Colonic mucosa (tissue), 4 donors: Measurements from ENCODE around the gene BRD2. TPM values are rescaled to one million over a fixed set of nuclear protein-coding genes. Genes with fewer than 3 reads are reported as not detected.

Experiments
- DNase-seq: peaks from one replicate; pipeline ENCODE4 v3.0.0-alpha.2; 2020
- H3K27ac ChIP-seq: fragments of 200-600 bp; one replicate; pipeline ENCODE4 v1.8.0; 2021
- H3K27me3 ChIP-seq: fragments of 200-600 bp; one replicate; pipeline ENCODE4 v1.8.0; 2021
- H3K36me3 ChIP-seq: fragments of 200-600 bp; one replicate; pipeline ENCODE4 v1.8.0; 2021
- H3K4me1 ChIP-seq: fragments of 200-600 bp; one replicate; pipeline ENCODE4 v1.8.0; 2021; ENCODE audit warnings: mild to moderate bottlenecking
- H3K4me3 ChIP-seq: fragments of 200-600 bp; one replicate; pipeline ENCODE4 v1.8.0; 2021
- H3K9ac ChIP-seq, 2 donors: one replicate each; pipeline ENCODE4 v1.7.0; 2013; ENCODE audit warnings: control low read depth in 2 of 2, low read depth in 2 of 2, low read length in 2 of 2
- H3K9me3 ChIP-seq: fragments of 200-600 bp; one replicate; pipeline ENCODE4 v1.8.0; 2021
- CTCF ChIP-seq: fragments of 200-600 bp; IDR thresholded peaks from one replicate; pipeline ENCODE4 v1.8.0; 2022; ENCODE audit warnings: antibody characterized with exemption, mild to moderate bottlenecking
- intact Hi-C: fragments of 100-400 bp; cut with DNase I; formaldehyde crosslinking; loops from one replicate; pipeline ENCODE4 v1.14.1; 2022
- total RNA-seq, 2 donors: library from RNA; stranded (reverse); fragmentation: NEBNext Ultra II Directional in 1 of 2; extraction: Animal tissue kit (Norgen Biotek cat#: 25700) in 1 of 2; gene quantifications; one replicate each; pipeline ENCODE4 v1.2.1, GENCODE V29; 2021
- donor health status: healthy.
- donor health status: DM: no; HTN: no; CAD: no.
- donor health status: DM: no; HTN: no; CAD: no.

BRD2 gene
- total RNA-seq, 2 donors from 2014 or later, result 149 to 167 TPM

- DNase-seq, result no peak
- no peaks in the 10 kb centered on the region for H3K27me3 ChIP-seq
- H3K4me3 ChIP-seq, result peak overlapping the region; percentile 91
- peaks cover 9% of the 10 kb centered on the region for H3K4me1 ChIP-seq
- peaks cover 10% of the 10 kb centered on the region for H3K36me3 ChIP-seq
- intact Hi-C loops, result no loop called here
- H3K27ac ChIP-seq, result peak overlapping the region; percentile 96
- TF ChIP-seq CTCF, result no peak
- H3K9ac ChIP-seq, result peak overlapping the region; percentile 87 to 97
- H3K9me3 ChIP-seq, result no peaks in the 10 kb centered on the region
These were observed 2.8 kb downstream of the BRD2 start for GRCh38 chr6:32971242-32971580.

- peaks cover 16% of the 10 kb centered on the region for H3K36me3 ChIP-seq
- peak; percentile 100 for DNase-seq
- peak overlapping the region; percentile 91 for H3K4me3 ChIP-seq
- peak overlapping the region; percentile 96 for H3K27ac ChIP-seq
- intact Hi-C loops, result no loop called here
- H3K9ac ChIP-seq, result peak overlapping the region; percentile 87 to 97
- TF ChIP-seq CTCF, result no peak
- no peaks in the 10 kb centered on the region for H3K9me3 ChIP-seq
- peaks cover 12% of the 10 kb centered on the region for H3K4me1 ChIP-seq
- H3K27me3 ChIP-seq, result no peaks in the 10 kb centered on the region
These were observed 3.4 kb downstream of the BRD2 start for GRCh38 chr6:32971581-32972352.

GRCh38 chr6:32972353-32973143 is 4.2 kb downstream of the BRD2 start:
- Histone ChIP-seq H3K4me3 (peak overlapping the region; percentile 91), H3K4me1 (peaks cover 15% of the 10 kb centered on the region), H3K9me3 (no peaks in the 10 kb centered on the region), H3K36me3 (peaks cover 23% of the 10 kb centered on the region), H3K27ac (peak overlapping the region; percentile 87), H3K9ac (peak overlapping the region; percentile 66 to 97), H3K27me3 (no peaks in the 10 kb centered on the region)
- TF ChIP-seq CTCF, result no peak
- intact Hi-C loops, result no loop called here
- DNase-seq, result no peak

DNA sequence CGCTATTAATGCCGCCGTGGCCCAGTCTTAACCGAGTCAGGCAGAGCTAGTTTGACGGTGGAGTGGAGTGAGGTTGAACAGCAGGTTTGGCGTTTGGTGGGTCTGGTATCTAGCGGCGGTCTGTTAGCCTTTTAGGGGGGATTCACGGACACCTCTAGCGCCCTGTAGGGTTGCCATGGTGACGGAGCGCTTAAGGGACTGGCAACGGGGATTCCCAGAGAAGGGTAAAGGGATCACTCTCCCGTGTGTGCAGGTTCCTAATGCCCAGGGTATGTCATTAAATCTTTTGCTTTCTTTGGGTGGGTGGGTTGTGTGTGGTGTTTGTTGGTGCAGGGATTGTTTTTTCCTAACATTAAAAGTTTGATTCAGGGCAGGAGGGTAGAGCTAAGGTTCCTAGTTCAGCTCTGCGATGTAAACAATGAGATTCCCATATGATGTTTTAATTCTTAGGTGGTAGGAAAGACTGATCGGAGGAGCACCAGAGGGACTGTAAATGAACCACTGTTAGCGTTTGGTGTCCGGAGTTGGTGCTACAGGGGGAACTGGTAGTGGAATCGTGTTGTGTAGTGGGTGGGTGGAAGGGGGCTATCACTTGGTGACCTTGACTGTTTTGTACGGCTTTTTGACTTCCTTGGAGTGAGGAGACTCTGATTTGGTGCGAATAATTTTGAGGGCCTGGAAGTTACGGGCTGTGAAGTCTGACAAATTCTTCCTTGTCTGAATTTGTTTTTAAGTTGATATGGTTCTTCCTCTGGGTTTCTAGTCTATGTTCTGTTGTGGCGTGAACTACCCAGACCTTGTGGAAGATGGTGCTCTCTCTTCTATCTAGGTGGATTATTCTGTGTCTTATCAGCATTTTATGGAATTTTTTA is 5.0 kb downstream of the BRD2 start:
- intact Hi-C loops, result no loop called here
- Histone ChIP-seq H3K4me3 (peak overlapping the region; percentile 91), H3K27ac (peak overlapping the region; percentile 87), H3K36me3 (peaks cover 30% of the 10 kb centered on the region), H3K4me1 (peaks cover 22% of the 10 kb centered on the region), H3K27me3 (no peaks in the 10 kb centered on the region), H3K9ac (peak overlapping the region; percentile 66 to 97), H3K9me3 (no peaks in the 10 kb centered on the region)
- TF ChIP-seq CTCF, result no peak
- peak; percentile 60 for DNase-seq

DNA sequence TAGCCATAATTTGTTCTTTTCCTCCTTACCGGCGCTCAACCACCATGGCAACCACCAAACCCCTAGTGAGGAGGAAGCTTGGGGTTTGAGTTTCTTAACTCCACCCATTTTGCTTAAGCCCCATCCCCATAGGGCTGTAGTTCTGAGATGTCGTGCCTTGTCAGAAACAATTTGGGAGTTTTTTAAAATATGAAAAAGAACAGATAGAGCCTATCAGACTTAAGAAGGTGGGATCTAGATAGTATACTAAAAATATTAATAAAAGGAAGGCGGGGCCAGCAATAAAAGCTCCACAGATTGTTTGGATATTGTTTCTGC is 5.6 kb downstream of the BRD2 start:
- intact Hi-C loops, result no loop called here
- Histone ChIP-seq H3K27me3 (no peaks in the 10 kb centered on the region), H3K4me1 (peaks cover 22% of the 10 kb centered on the region), H3K9me3 (no peaks in the 10 kb centered on the region), H3K4me3 (peak overlapping the region; percentile 91), H3K27ac (peak overlapping the region; percentile 87), H3K36me3 (peaks cover 33% of the 10 kb centered on the region), H3K9ac (peak overlapping the region; percentile 66 to 97)
- peak; percentile 64 for DNase-seq
- TF ChIP-seq CTCF, result no peak
